ENCODE data around the gene RPTOR. TPM values are rescaled to one million over a fixed set of nuclear protein-coding genes. Genes with fewer than 3 reads are reported as not detected.
A peak's percentile ranks its signal among the peaks of the same experiment; 100 is the strongest.

RPTOR gene
- total RNA-seq, 6 donors from 2014 or later: 26.8 to 109 (median 36.8) TPM

DNA sequence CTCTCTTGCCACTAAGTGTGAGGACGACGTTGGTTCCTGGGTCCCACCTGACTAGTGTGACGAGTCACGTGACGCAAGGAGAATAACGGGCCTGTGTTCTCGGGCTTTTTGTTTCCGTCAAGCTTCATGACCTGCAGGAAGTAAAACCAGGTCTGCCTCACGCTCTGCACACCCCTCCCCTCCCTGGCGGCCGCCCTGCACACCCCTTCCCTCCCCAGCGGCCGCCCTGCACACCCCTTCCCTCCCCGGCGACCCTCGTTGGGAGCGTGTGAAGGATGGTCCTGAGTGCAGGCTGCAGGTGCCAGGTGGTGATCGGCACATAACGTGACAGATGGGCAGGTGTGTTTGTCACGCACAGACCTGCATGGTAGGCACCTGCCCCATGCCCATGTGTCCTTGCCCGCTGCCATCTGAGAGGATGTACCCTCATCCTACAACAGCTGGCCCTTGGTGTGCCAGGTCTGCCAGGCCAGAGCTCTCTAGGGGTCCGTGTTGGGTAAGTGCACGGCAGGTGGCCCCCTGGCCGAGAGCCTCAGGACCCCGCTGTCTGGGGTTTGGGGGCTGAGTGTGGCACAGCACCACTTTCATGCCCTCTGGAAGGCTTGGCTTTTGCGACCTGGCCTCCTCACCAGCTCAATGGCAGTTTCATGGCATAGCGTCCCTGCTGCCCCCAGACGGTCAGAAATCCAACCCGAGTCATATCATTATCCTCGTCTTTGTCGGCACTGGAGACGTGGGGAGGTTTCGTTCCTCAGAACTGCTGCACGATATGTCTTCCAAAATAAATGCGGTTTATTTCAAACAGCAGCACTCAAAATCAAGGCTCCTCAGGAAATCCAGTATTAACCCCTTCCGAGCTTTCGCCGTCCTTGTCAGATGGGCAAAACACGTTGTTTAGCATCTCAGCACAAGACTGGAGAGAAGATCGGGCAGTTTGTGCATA is 255.2 kb downstream of the RPTOR start:
- H3K4me3 ChIP-seq: no peak overlapping the region
- no peaks in the 10 kb centered on the region for H3K27me3 ChIP-seq

DNA sequence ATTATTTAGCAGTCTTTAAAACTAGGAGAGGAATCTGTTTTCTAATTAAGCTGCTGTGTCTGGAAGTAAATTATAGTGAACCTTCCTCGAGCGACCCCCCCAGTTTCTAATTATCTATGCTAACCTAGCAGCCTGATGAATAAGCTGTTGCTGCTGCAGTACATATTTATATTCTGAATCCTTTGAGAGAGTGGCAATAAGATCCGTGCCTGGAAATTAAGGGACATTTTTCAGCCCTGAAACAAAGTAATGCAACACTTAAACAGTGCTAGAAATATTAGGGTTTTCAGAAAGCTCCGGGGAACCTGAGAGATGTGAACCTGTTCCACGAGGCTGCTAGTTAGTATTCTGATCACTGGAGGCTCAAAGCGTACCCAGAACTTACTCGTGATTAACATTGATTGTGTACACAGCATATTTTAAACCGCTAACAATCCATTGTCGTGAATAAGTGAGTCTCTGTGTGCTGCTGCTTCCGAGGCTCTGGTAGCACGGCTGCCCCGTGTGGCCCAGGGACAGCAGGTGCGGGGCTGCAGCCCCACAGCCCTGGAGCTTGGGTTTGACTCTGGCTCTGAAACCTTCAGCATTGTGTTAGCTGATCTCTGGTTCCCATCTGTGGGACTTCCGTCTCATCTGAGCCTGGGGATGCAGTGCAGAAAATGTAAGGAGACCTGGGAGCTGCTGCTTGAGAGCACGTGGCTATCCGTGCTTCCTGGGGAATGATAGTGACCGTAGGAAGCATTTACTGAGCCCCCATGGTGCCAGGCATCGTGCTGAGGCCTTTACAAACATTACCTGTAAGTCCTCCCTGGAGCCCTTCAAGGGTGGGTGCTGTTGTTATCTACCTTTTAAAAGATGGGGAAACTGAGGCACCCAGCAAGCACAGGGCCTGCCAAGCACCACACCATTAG is 256.1 kb downstream of the RPTOR start:
- DNase-seq (no peak), ATAC-seq (ENCODE audit: low FRiP score in 2 of 2) (no peak)
- H3K4me1 ChIP-seq: peaks cover 0 to 4% (median 0%) of the 10 kb centered on the region in 4 donors
- no peaks in the 10 kb centered on the region for H3K36me3 ChIP-seq
- TF ChIP-seq, protein P1, sequence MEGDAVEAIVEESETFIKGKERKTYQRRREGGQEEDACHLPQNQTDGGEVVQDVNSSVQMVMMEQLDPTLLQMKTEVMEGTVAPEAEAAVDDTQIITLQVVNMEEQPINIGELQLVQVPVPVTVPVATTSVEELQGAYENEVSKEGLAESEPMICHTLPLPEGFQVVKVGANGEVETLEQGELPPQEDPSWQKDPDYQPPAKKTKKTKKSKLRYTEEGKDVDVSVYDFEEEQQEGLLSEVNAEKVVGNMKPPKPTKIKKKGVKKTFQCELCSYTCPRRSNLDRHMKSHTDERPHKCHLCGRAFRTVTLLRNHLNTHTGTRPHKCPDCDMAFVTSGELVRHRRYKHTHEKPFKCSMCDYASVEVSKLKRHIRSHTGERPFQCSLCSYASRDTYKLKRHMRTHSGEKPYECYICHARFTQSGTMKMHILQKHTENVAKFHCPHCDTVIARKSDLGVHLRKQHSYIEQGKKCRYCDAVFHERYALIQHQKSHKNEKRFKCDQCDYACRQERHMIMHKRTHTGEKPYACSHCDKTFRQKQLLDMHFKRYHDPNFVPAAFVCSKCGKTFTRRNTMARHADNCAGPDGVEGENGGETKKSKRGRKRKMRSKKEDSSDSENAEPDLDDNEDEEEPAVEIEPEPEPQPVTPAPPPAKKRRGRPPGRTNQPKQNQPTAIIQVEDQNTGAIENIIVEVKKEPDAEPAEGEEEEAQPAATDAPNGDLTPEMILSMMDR (IDR thresholded peaks at IDR 0.05): no peak
- TF ChIP-seq POLR2A (IDR thresholded peaks at IDR 0.05) (no peak), POLR2AphosphoS5 (IDR thresholded peaks at IDR 0.05) (no peak), EP300 (IDR thresholded peaks at IDR 0.05) (no peak)
- H3K9me3 ChIP-seq: no peaks in the 10 kb centered on the region
- H3K27me3 ChIP-seq: no peaks in the 10 kb centered on the region
- H3K4me3 ChIP-seq: no peak overlapping the region
- 93% methylated on average over 17 to 18 of the region's 18 CpGs for WGBS, 2 donors
- H3K27ac ChIP-seq: no peak overlapping the region

More for the DNA sequence above, 255.2 kb downstream of the RPTOR start:
- WGBS, 2 donors: 90 to 92% methylated on average over 34 to 35 of the region's 40 CpGs
- no peak for ATAC-seq (ENCODE audit: low FRiP score in 2 of 2)
- H3K36me3 ChIP-seq: no peaks in the 10 kb centered on the region
- TF ChIP-seq, protein P1 (IDR thresholded peaks at IDR 0.05): no peak
- no peak for TF ChIP-seq EP300 (IDR thresholded peaks at IDR 0.05)
- TF ChIP-seq POLR2AphosphoS5 (IDR thresholded peaks at IDR 0.05): no peak
- no peak for TF ChIP-seq POLR2A (IDR thresholded peaks at IDR 0.05)
- DNase-seq: no peak
- H3K9me3 ChIP-seq: no peaks in the 10 kb centered on the region
- no peak overlapping the region for H3K27ac ChIP-seq
- peaks cover 0 to 4% (median 0%) of the 10 kb centered on the region in 4 donors for H3K4me1 ChIP-seq

DNA sequence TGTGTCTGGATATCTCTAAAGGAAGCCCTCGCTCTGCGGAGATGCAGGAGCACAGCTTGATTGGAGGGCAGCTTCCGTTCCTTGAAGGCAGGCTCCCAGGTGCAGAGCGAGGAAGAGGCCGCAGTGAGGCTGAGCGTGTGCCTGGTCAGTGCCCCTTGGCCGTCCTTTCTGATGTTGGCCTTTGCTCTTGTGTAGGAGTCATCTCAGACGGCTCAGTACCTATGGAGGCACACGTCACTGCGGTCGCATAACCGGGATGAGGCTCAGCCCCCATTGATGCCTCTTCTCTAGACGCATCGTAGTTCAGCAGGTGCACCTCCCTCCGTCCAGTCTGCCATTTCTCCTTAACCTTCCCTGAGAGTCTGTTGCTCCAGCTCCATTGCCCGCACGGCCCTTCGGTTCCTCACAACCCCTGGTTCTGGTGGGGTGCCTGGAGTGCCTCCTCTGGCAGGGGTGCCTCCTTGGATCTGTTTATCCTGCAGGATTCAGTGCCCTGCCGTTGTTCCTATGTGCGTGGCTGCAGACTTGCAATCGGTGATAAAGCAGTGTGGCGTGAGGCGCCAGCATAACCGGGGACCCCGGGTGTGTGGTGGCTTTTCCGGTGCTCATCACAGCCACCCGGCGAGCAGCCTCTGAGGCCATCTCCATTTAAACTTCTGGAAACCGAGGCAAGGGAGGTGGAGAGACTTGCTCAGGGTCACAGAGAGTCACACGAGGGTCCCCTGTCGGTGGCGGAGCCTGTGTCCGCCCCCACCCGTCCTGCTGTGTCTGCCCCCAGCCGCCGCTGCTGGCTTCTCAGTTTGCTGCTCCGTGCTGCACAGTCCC is 258.2 kb downstream of the RPTOR start:
- ATAC-seq (ENCODE audit: low FRiP score in 2 of 2): peak in 1 of 2 donors; percentile 49
- Histone ChIP-seq H3K4me3 (no peak overlapping the region), H3K9me3 (peaks cover 0 to 14% (median 3%) of the 10 kb centered on the region in 4 donors), H3K4me1 (no peaks in the 10 kb centered on the region), H3K36me3 (no peaks in the 10 kb centered on the region), H3K27ac (no peak overlapping the region), H3K27me3 (no peaks in the 10 kb centered on the region)
- no peak for DNase-seq
- TF ChIP-seq POLR2AphosphoS5 (IDR thresholded peaks at IDR 0.05) (no peak), EP300 (IDR thresholded peaks at IDR 0.05) (no peak), POLR2A (IDR thresholded peaks at IDR 0.05) (no peak)
- TF ChIP-seq, protein P1 (IDR thresholded peaks at IDR 0.05): no peak
- WGBS, 2 donors: 94 to 96% methylated on average over 35 to 37 of the region's 37 CpGs

All from upper lobe of left lung (tissue), 6 donors.